GM12873 (cell line): Measurements from ENCODE around the gene OR6K2.

Source experiments
- CTCF ChIP-seq: IDR thresholded peaks from 2 replicates; pipeline ENCODE4 v1.5.1; 2012; ENCODE audit warnings: low read depth, mild to moderate bottlenecking, moderate library complexity, low read length, control low read depth; ENCODE audit not compliant: insufficient read depth; ENCODE audit errors: missing control alignments

OR6K2 gene

GRCh38 chr1:158694596-158694995 is 5.9 kb downstream of the OR6K2 start:
- no peak for TF ChIP-seq CTCF

GRCh38 chr1:158692356-158692755 is 8.1 kb downstream of the OR6K2 start:
- TF ChIP-seq CTCF, result no peak

GRCh38 chr1:158691907-158692306 is 8.5 kb downstream of the OR6K2 start:
- no peak for TF ChIP-seq CTCF

GRCh38 chr1:158689875-158690274 is 10.6 kb downstream of the OR6K2 start:
- no peak for TF ChIP-seq CTCF

GRCh38 chr1:158689110-158689509 is 11.3 kb downstream of the OR6K2 start:
- TF ChIP-seq CTCF, result no peak

GRCh38 chr1:158687037-158687436 is 13.4 kb downstream of the OR6K2 start:
- TF ChIP-seq CTCF, result no peak

- TF ChIP-seq CTCF, result no peak
These were observed 14.1 kb downstream of the OR6K2 start, which contains the start of gene SPTA1 for GRCh38 chr1:158686111-158687009. TSS of gene SPTA1 (minus strand) at chr1:158686715. CDS start at chr1:158686517, 198 bp downstream.
